IMR-90 (cell line): ENCODE measurements around the gene HS6ST3. TPM values are rescaled to one million over a fixed set of nuclear protein-coding genes. Genes with fewer than 3 reads are reported as not detected.

Source experiments
- ATAC-seq: fragments of 200-7000 bp; cut with Tn5 transposase; 2 replicates; pipeline ENCODE4 v1.9.1; 2020; ENCODE audit warnings: low read depth, mild to moderate bottlenecking, moderate library complexity
- BruUV-seq: library from RNA; stranded (reverse); fragments of 400-500 nt; replicated peaks from 2 replicates; lab custom pipeline; 2021; lab: Mats Ljungman, UMichigan
- CTCF ChIA-PET: fragments of 300-600 bp; formaldehyde crosslinking; extraction: SDS; loops from one replicate; lab custom pipeline; 2021; ENCODE audit warnings: antibody characterized with exemption; lab: Yijun Ruan, JAX
- POLR2A ChIA-PET: fragments of 300-600 bp; sonication (Branson Sonifier 250); formaldehyde crosslinking; loops from one replicate; lab custom pipeline; 2022; ENCODE audit warnings: antibody characterized with exemption; ENCODE audit not compliant: unreplicated experiment; lab: Charles Lee
- DNase-seq: peaks from one replicate; pipeline ENCODE4 v3.0.0; 2013
- H2AFZ ChIP-seq: replicated peaks from 2 replicates; pipeline ENCODE3; 2013; ENCODE audit warnings: low read length, mild to moderate bottlenecking; ENCODE audit not compliant: poor library complexity
- H2AK5ac ChIP-seq: 2 replicates; pipeline ENCODE4 v1.6.1; 2013; ENCODE audit warnings: low read depth, low read length, inconsistent platforms
- H2AK9ac ChIP-seq: replicated peaks from 2 replicates; pipeline ENCODE3; 2013; ENCODE audit warnings: mild to moderate bottlenecking, low read depth, low read length, moderate library complexity; ENCODE audit not compliant: poor library complexity
- H2BK120ac ChIP-seq: 2 replicates; pipeline ENCODE4 v1.6.1; 2013; ENCODE audit warnings: low read depth, low read length, inconsistent platforms
- H2BK15ac ChIP-seq: 3 replicates; pipeline ENCODE4 v1.6.1; 2013; ENCODE audit warnings: low read depth, low read length, inconsistent platforms
- H2BK20ac ChIP-seq: 2 replicates; pipeline ENCODE4 v1.6.1; 2013; ENCODE audit warnings: low read depth, mild to moderate bottlenecking, inconsistent platforms, low read length, moderate library complexity
- H2BK5ac ChIP-seq: 2 replicates; pipeline ENCODE4 v1.6.1; 2013; ENCODE audit warnings: mild to moderate bottlenecking, low read depth, low read length, inconsistent platforms; ENCODE audit not compliant: poor library complexity, severe bottlenecking
- H3K14ac ChIP-seq: replicated peaks from 2 replicates; pipeline ENCODE4 v1.6.1; 2013; ENCODE audit warnings: low read depth, low read length, inconsistent platforms
- H3K18ac ChIP-seq: 2 replicates; pipeline ENCODE4 v1.6.1; 2013; ENCODE audit warnings: low read depth, low read length, control low read depth
- H3K23ac ChIP-seq: 2 replicates; pipeline ENCODE4 v1.6.1; 2013; ENCODE audit warnings: low read depth, low read length, inconsistent platforms
- H3K27ac ChIP-seq: 2 replicates; pipeline ENCODE4 v1.5.1; 2013; ENCODE audit warnings: mild to moderate bottlenecking, control low read depth, low read length; ENCODE audit not compliant: insufficient read depth
- H3K27me3 ChIP-seq: 2 replicates; pipeline ENCODE4 v1.6.1; 2013; ENCODE audit warnings: low read length; ENCODE audit not compliant: control insufficient read depth, insufficient read depth
- H3K36me3 ChIP-seq: 2 replicates; pipeline ENCODE4 v1.6.1; 2013; ENCODE audit warnings: low read length, mixed read lengths; ENCODE audit not compliant: control insufficient read depth, insufficient read depth
- H3K4ac ChIP-seq: 2 replicates; pipeline ENCODE4 v1.6.1; 2013; ENCODE audit warnings: low read depth, low read length, inconsistent platforms
- H3K4me1 ChIP-seq: 2 replicates; pipeline ENCODE4 v1.6.1; 2013; ENCODE audit warnings: low read length, mixed read lengths; ENCODE audit not compliant: control insufficient read depth, insufficient read depth
- H3K4me2 ChIP-seq: 2 replicates; pipeline ENCODE4 v1.6.1; 2013; ENCODE audit warnings: low read depth, mild to moderate bottlenecking, control low read depth, low read length, moderate library complexity
- H3K4me3 ChIP-seq: 2 replicates; pipeline ENCODE4 v1.5.1; 2013; ENCODE audit warnings: low read depth, mild to moderate bottlenecking, control low read depth, low read length, moderate library complexity; ENCODE audit not compliant: insufficient read depth
- H3K56ac ChIP-seq: 2 replicates; pipeline ENCODE4 v1.6.1; 2013; ENCODE audit warnings: low read length, inconsistent platforms; ENCODE audit not compliant: insufficient read depth; ENCODE audit errors: extremely low read depth
- H3K79me1 ChIP-seq, 2 experiments: 2 replicates each; pipeline ENCODE4 v1.6.1; 2013; ENCODE audit warnings: low read length in 2 of 2, inconsistent platforms in 1 of 2, low read depth in 1 of 2
- H3K9ac ChIP-seq: 2 replicates; pipeline ENCODE4 v1.6.1; 2013; ENCODE audit warnings: low read depth, low read length, control low read depth
- H3K9me1 ChIP-seq: 2 replicates; pipeline ENCODE4 v1.6.1; 2013; ENCODE audit warnings: low read length, inconsistent platforms; ENCODE audit not compliant: insufficient read depth
- H3K9me3 ChIP-seq: 2 replicates; pipeline ENCODE4 v1.6.1; 2013; ENCODE audit warnings: low read length; ENCODE audit not compliant: control insufficient read depth, insufficient read depth
- H4K20me1 ChIP-seq: 2 replicates; pipeline ENCODE4 v1.6.1; 2013; ENCODE audit warnings: low read length, inconsistent platforms; ENCODE audit not compliant: insufficient read depth
- H4K5ac ChIP-seq: 2 replicates; pipeline ENCODE4 v1.6.1; 2013; ENCODE audit warnings: mild to moderate bottlenecking, low read depth, low read length, control low read depth
- H4K8ac ChIP-seq, 2 experiments: 2 replicates each; pipeline ENCODE4 v1.6.1; 2013; ENCODE audit warnings: low read depth in 2 of 2, low read length in 2 of 2, control low read depth in 1 of 2, inconsistent platforms in 1 of 2
- H4K91ac ChIP-seq: 2 replicates; pipeline ENCODE4 v1.6.1; 2013; ENCODE audit warnings: low read depth, low read length, inconsistent platforms; ENCODE audit not compliant: insufficient read depth
- BHLHE40 ChIP-seq: fragments of 150-350 bp; IDR thresholded peaks from 2 replicates; pipeline ENCODE4 v1.6.1; 2016; ENCODE audit warnings: mild to moderate bottlenecking, low read depth, low read length
- CTCF ChIP-seq: conservative IDR thresholded peaks from 2 replicates; pipeline ENCODE4 v1.5.1; 2012; ENCODE audit warnings: mild to moderate bottlenecking, low read depth, low read length, improper control_type of control experiment
- ELK1 ChIP-seq: fragments of 150-350 bp; IDR thresholded peaks from 2 replicates; pipeline ENCODE4 v1.6.1; 2016; ENCODE audit warnings: low read depth, mild to moderate bottlenecking, low read length, moderate library complexity, borderline replicate concordance
- FOS ChIP-seq: fragments of 150-350 bp; IDR thresholded peaks from 2 replicates; pipeline ENCODE4 v1.6.1; 2016; ENCODE audit warnings: low read depth, low read length
- MAFK ChIP-seq: IDR thresholded peaks from 2 replicates; pipeline ENCODE4 v1.6.1; 2012; ENCODE audit warnings: low read depth, low read length, improper control_type of control experiment
- MAZ ChIP-seq: IDR thresholded peaks from 2 replicates; pipeline ENCODE4 v1.6.1; 2012; ENCODE audit warnings: low read depth, mild to moderate bottlenecking, low read length, improper control_type of control experiment, moderate library complexity, borderline replicate concordance
- NFE2L2 ChIP-seq: fragments of 150-350 bp; IDR thresholded peaks from 2 replicates; pipeline ENCODE4 v1.6.1; 2016; ENCODE audit warnings: low read depth, mild to moderate bottlenecking, low read length
- RFX5 ChIP-seq: IDR thresholded peaks from 2 replicates; pipeline ENCODE4 v1.8.0; 2012; ENCODE audit warnings: low read depth, mild to moderate bottlenecking, low read length, moderate library complexity
- USF2 ChIP-seq: fragments of 150-350 bp; IDR thresholded peaks from 2 replicates; pipeline ENCODE4 v1.6.1; 2017; ENCODE audit warnings: mild to moderate bottlenecking, antibody characterized with exemption, low read length, low read depth
- WGBS, 2 experiments: methylation state at CpG; one replicate each; pipeline versions ENCODE4 v1.1.5 to v1.1.7; 2013; ENCODE audit warnings: missing lambda C conversion rate in 2 of 2; ENCODE audit not compliant: insufficient read length in 1 of 2; ENCODE audit errors: extremely low coverage in 2 of 2; 5-methylcytosine and 5-hydroxymethylcytosine counted together
- dilution Hi-C: fragments of 300-500 bp; cut with HindIII; formaldehyde crosslinking; loops from one replicate; pipeline ENCODE4 v1.14.3; 2018; ENCODE audit warnings: low sequenced_read_pairs; ENCODE audit not compliant: unreplicated experiment
- in situ Hi-C: fragments of 300-500 bp; cut with MboI; formaldehyde crosslinking; loops from 3 replicates; pipeline ENCODE4 v1.14.3; 2019; ENCODE audit warnings: low sequenced_read_pairs, inconsistent platforms, mixed read lengths
- intact Hi-C: fragments of 100-400 bp; cut with micrococcal nuclease; formaldehyde crosslinking; loops from 2 replicates; pipeline ENCODE4 v1.10.0; 2022
- polyA plus RNA-seq, 3 experiments: library from polyadenylated mRNA; depleted of rRNA; stranded (reverse); fragments of >200 nt; gene quantifications; 2 replicates each; pipeline ENCODE4 v1.2.3, GENCODE V29; 2012; ENCODE audit warnings: low replicate concordance in 1 of 3
- total RNA-seq: library from RNA; depleted of rRNA; stranded (reverse); fragments of >200 nt; gene quantifications from 2 replicates; pipeline ENCODE4 v1.2.3, GENCODE V29; 2012

The HS6ST3 gene
- total and polyA plus RNA-seq, 2 of the 4 experiments (the other 2 are of a cell fraction), result not detected

- no peak for DNase-seq
- Histone ChIP-seq H3K27me3 (peaks cover 2% of the 10 kb centered on the region; the same call in 1 of the 2 replicates), H3K23ac (no peak overlapping the region), H3K27ac (no peak overlapping the region), H4K5ac (no peak overlapping the region), H3K9me3 (no peaks in the 10 kb centered on the region), H3K4me3 (no peak overlapping the region), H3K14ac (no peak overlapping the region), H2BK120ac (no peak overlapping the region), H3K56ac (no peak overlapping the region), H2AFZ (no peak overlapping the region), H3K18ac (no peak overlapping the region), H2AK5ac (no peak overlapping the region), H4K20me1 (no peaks in the 10 kb centered on the region), H2BK15ac (no peak overlapping the region), H3K4me2 (no peak overlapping the region), H2BK20ac (no peak overlapping the region), H3K36me3 (no peaks in the 10 kb centered on the region), H3K9me1 (no peaks in the 10 kb centered on the region), H2AK9ac (no peak overlapping the region), H3K79me1 (no peaks in the 10 kb centered on the region), H4K8ac (no peak overlapping the region), H2BK5ac (no peak overlapping the region), H4K91ac (no peak overlapping the region), H3K4me1 (no peaks in the 10 kb centered on the region), H3K4ac (no peak overlapping the region), H3K9ac (no peak overlapping the region)
- CTCF ChIA-PET, result no interaction called here
- no CpG with 5 or more reads among the region's 4 CpGs for WGBS, 2 experiments
- POLR2A ChIA-PET, result no interaction called here
- dilution Hi-C loops, result no loop called here
- no TSS peak for BruUV-seq
- no peak for TF ChIP-seq BHLHE40
- TF ChIP-seq MAZ, result no peak
- TF ChIP-seq NFE2L2, result no peak
- TF ChIP-seq CTCF, result no peak
- TF ChIP-seq ELK1, result no peak
- no peak for TF ChIP-seq MAFK
- TF ChIP-seq FOS, result no peak
- TF ChIP-seq USF2, result no peak
- TF ChIP-seq RFX5, result no peak
- in situ Hi-C loops, result no loop called here
- no peak for ATAC-seq
- intact Hi-C loops, result no loop called here
Measured at GRCh38 chr13:96100457-96101220, 10.7 kb downstream of the HS6ST3 start.
